Measurements from ENCODE around the gene ARHGAP15.

Gene ARHGAP15

GRCh38 chr2:143594161-143594560, 464.9 kb downstream of the ARHGAP15 start:
- no peak for TF ChIP-seq ZFX (IDR thresholded peaks at IDR 0.05; ENCODE audit: borderline replicate concordance)
- TF ChIP-seq, protein P1, sequence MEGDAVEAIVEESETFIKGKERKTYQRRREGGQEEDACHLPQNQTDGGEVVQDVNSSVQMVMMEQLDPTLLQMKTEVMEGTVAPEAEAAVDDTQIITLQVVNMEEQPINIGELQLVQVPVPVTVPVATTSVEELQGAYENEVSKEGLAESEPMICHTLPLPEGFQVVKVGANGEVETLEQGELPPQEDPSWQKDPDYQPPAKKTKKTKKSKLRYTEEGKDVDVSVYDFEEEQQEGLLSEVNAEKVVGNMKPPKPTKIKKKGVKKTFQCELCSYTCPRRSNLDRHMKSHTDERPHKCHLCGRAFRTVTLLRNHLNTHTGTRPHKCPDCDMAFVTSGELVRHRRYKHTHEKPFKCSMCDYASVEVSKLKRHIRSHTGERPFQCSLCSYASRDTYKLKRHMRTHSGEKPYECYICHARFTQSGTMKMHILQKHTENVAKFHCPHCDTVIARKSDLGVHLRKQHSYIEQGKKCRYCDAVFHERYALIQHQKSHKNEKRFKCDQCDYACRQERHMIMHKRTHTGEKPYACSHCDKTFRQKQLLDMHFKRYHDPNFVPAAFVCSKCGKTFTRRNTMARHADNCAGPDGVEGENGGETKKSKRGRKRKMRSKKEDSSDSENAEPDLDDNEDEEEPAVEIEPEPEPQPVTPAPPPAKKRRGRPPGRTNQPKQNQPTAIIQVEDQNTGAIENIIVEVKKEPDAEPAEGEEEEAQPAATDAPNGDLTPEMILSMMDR (IDR thresholded peaks at IDR 0.05), result no peak

GRCh38 chr2:143594745-143595144, 465.5 kb downstream of the ARHGAP15 start:
- TF ChIP-seq, protein P1 (IDR thresholded peaks at IDR 0.05), result no peak
- no peak for TF ChIP-seq ZFX (IDR thresholded peaks at IDR 0.05; ENCODE audit: borderline replicate concordance)
- no peak overlapping the region for H3K27ac ChIP-seq

More at GRCh38 chr2:143594161-143594560, 464.9 kb downstream of the ARHGAP15 start:
- H3K27ac ChIP-seq, result no peak overlapping the region

- TF ChIP-seq, protein P1 (IDR thresholded peaks at IDR 0.05), result no peak
- TF ChIP-seq ZFX (IDR thresholded peaks at IDR 0.05; ENCODE audit: borderline replicate concordance), result no peak
- H3K27ac ChIP-seq, result no peak overlapping the region
These were observed 470.9 kb downstream of the ARHGAP15 start for GRCh38 chr2:143600116-143600515.

- no peak overlapping the region for H3K27ac ChIP-seq
- no peak for TF ChIP-seq ZFX (IDR thresholded peaks at IDR 0.05; ENCODE audit: borderline replicate concordance)
- TF ChIP-seq, protein P1 (IDR thresholded peaks at IDR 0.05), result no peak
These were observed 472.6 kb downstream of the ARHGAP15 start for GRCh38 chr2:143601828-143602227.

DNA sequence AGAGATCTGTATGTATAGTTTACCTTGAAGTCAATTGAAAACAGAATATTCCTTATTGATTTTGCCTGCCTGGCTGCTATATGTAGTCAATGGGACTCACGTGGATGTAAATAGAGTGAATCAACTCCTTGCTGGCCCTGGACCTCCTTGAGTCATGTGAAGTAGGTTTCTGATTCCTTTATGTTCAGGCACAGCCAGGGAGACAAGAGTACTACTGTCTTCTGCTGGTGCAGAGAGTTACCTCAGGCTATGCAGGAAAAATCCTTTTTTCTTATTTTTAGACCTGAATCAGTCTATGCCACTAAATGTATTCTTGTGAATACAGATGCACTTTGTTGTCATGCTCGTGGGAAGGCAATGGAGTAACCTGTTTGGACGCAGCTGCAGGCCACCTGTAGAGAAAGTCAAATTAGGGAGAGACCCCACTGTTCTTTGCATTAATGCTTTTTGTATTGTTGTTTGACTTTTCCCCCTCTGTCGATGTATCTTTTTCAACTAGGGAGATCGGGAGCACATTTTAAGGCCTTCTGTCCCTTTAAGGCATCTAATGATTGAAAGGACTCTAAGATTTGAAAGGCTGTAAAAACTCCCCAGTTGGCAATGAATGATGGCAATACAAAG, 473.9 kb downstream of the ARHGAP15 start:
- TF ChIP-seq, protein P1 (IDR thresholded peaks at IDR 0.05), result no peak
- TF ChIP-seq ZFX (IDR thresholded peaks at IDR 0.05; ENCODE audit: borderline replicate concordance), result no peak
- H3K27ac ChIP-seq, result no peak overlapping the region

DNA sequence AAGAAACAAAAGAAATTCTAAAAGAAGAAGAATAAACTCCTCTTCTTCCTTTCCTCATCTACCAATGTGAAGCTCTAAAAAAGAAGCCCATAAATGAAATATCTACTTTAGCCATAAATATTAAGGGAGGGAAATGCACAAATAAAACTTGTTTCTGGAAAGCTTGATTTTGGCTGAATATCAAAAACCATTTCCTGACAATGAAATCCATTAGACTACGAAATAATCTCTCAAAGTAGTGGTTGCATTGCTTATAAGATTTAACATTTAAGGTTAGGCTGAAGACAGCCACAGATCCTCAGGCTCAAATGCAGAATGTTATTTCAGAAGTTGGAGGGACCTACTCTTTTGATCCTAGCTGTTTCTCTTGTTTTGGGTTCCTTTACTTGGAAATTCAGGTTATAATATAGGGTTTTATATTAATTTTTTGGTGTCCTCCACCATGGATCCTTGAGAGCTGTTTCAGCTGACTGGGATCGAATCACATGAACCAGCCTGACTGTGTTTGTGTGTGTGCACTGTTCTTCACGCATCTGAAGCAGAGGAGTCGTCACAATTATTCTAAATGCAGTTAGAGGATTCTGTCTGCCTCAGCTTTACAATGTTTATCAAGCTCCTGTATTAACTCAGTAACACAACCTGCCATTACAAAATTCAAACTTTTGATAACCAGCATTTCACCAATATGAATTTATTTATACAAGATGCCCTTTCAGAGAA, 474.8 kb downstream of the ARHGAP15 start:
- TF ChIP-seq, protein P1 (IDR thresholded peaks at IDR 0.05), result no peak
- TF ChIP-seq ZFX (IDR thresholded peaks at IDR 0.05; ENCODE audit: borderline replicate concordance), result no peak
- no peak overlapping the region for H3K27ac ChIP-seq

GRCh38 chr2:143604566-143604959, 475.3 kb downstream of the ARHGAP15 start:
- TF ChIP-seq, protein P1 (IDR thresholded peaks at IDR 0.05), result no peak
- TF ChIP-seq ZFX (IDR thresholded peaks at IDR 0.05; ENCODE audit: borderline replicate concordance), result no peak
- H3K27ac ChIP-seq, result no peak overlapping the region

All from 22Rv1 (cell line).